Medulla oblongata (tissue), 1 donor: Measurements from ENCODE around the gene MRPS15.
"Not testable (repeated sequence)": the region's sequence is repeated elsewhere in the genome, so short reads cannot be mapped to it uniquely, and the experiment has no call there.

ENCODE experiments used
- DNase-seq: peaks from one replicate; pipeline ENCODE4 v3.0.0-alpha.2; 2015; ENCODE audit errors: extremely low spot score

The MRPS15 gene

DNA sequence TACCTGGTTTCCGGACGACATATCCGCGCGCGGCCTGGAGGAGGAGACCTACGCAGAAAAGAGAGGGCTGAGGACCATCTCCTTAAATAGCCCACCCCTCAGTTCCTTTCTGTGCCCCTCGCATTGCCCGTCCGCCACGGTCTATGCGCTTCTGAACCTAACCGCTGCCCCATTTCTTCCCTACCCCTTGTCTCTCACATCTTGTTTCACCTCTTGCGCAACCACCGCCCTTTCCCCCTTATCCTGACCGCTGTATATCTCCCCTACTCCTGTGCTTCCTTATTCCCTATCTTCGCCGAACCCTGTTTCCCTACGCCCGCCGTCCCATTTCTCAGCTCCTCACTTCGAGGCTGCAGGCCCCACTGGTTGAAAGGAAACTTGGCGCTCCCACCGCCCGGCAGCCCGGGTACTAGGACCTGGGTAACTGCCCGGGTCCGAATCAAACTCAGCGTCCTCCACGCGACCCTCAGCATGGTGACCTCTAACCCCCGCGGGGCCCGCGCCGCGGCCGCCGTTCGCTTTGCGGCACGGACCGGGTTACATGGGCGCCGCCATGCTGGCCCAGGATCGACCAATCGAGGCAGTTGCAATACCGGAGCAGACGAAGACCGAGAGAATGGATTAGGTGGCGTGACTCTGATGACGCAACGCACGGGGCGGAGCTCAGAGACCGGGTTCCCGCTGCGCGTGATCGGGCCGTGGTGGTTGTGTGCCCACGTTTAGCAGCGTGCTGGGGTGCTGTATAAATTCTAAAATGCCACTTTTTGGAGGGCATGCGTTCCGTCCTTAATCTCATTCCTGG, at the start of gene MRPS15:
MRPS15 (minus strand) TSS at position 582 of the 802 bp plus-strand sequence; CDS start at position 473, 109 bp downstream.
- DNase-seq = peak; percentile 98

DNA sequence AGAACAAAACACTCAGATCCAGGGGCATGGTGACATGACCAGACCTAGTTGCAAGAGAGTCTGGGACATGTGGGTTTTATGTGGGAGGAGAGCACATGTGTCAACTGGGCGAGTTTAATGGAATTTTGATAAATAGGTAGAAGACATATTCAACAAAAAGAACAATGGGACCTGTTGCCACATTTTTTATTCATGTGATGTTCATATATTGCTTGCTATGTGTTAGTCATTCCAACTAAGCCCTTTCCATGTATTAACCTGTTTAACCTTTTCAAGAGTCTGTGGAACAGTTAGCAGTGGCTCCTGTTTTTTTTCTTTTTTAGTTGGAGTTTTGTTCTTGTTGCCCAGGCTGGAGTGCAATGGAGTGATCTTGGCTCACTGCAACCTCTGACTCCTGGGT, 48.7 kb upstream of the MRPS15 start:
- no peak for DNase-seq

- no peak for DNase-seq
These were observed 47.9 kb upstream of the MRPS15 start for GRCh38 chr1:36511804-36512798.

DNA sequence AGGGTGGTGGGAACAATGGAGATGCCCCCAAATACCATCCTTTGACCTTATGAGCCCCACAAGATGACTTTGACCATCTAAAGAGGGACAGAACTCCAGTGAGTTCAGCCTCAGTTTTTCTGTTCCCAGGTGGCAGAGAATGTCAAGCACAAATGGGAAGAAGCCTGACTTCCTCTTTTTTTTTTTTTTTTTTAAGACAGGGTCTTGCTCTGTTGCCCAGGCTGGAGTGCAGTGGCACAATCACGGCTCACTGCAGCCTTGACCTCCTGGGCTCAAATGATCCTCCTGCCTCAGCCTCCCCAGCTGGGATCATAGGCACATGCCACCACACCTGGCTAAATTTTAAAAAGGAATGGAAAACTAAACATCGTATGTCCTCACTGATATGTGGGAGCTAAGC, 47.0 kb upstream of the MRPS15 start:
- not testable (repeated sequence) for DNase-seq

DNA sequence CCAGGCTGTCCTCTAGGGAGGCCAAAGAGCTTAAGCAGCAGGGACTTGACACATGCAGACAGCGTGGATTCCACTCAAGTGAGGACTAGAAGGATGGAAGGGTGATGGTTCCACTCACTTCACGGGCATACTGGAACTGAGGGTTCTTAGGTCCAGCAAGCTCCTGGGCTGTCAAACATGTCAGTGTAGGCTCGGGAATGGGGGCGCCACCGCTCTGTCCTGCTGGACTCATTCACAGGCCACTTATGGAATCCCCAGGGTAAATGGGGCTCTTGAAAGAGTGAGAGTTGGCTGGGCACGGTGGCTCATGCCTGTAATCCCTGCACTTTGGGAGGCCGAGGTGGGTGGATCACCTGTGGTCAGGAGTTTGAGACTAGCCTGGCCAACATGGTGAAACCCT, 46.2 kb upstream of the MRPS15 start:
- DNase-seq = no peak

DNA sequence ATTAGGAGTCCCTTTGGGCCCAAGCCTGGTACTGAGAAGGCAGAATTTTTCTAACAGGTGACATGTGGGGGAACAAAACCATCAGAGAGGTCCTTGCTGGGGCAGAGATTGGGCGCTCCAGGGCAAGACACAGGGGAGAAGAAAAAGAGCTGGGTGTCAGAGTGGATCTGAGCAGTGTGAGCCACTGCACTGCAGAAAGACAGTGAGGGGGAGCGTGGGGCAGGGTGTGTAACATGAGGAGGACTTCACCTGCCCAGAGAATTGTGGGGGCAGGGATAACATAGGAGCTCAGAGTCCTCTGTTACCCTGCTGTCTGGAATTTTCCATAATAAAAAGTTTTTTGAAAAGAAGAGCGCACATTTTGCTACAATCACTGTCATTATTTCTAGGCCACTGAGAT, 44.1 kb upstream of the MRPS15 start:
- DNase-seq = no peak

DNA sequence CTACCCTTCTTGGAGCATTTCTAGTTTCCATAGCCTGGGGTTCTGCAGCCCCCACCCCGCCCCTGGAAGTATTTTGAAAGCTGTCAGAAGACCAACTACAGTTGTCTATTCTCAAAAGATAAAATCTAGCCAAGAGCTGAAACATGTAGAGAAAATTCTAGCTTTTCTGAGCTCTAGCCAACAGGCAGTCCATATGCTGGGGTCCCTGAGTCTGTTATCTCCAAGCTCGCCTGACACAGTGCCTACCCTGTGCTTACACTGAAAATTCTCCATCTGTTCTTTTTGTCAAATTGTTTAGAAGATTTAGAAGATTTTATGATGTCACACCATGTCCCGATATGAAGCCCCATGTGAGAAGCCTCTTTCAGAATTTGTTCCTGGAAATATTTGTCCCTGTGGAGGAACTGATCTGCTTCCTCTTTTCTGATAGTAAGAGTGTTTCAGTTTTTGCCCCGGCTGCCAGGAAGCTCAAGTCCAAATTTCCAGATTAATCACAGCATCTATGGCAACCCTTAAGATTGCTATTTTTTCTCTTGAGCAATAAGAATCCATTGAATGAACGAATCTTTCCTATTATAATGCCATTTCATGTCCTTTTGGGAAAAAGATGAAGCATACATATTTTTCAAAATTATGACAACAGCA, 42.2 kb upstream of the MRPS15 start:
- DNase-seq = no peak

- no peak for DNase-seq
These were observed 39.5 kb upstream of the MRPS15 start for GRCh38 chr1:36503733-36504132.

DNA sequence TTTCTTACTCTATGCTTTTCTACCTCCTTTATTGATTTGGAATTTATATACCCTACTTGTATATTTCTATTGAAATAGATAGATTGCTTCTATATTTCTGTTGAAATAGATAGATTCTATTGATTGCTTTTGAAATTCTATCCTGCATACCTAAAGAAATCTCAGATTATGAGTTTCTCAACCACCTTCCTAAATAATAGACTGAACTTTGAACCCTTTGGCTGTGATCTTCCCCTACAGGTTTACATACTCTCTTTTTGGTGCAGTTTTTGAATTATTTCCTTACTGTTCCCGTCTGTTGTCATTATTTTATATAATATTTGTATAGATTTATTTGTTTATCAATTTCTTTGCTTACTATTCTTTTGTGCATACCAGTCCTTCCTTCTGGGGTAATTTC, 39.0 kb upstream of the MRPS15 start:
- DNase-seq = no peak

- DNase-seq = no peak
These were observed 38.4 kb upstream of the MRPS15 start for GRCh38 chr1:36502616-36503015.

GRCh38 chr1:36501911-36502310, 37.7 kb upstream of the MRPS15 start:
- DNase-seq = not testable (repeated sequence)

- no peak for DNase-seq
These were observed 33.0 kb upstream of the MRPS15 start for GRCh38 chr1:36497207-36497606.

- DNase-seq = no peak
These were observed 30.8 kb upstream of the MRPS15 start for GRCh38 chr1:36494971-36495370.

GRCh38 chr1:36493524-36493923, 29.3 kb upstream of the MRPS15 start:
- no peak for DNase-seq

- DNase-seq = no peak
These were observed 28.3 kb upstream of the MRPS15 start for GRCh38 chr1:36492491-36492890.

DNA sequence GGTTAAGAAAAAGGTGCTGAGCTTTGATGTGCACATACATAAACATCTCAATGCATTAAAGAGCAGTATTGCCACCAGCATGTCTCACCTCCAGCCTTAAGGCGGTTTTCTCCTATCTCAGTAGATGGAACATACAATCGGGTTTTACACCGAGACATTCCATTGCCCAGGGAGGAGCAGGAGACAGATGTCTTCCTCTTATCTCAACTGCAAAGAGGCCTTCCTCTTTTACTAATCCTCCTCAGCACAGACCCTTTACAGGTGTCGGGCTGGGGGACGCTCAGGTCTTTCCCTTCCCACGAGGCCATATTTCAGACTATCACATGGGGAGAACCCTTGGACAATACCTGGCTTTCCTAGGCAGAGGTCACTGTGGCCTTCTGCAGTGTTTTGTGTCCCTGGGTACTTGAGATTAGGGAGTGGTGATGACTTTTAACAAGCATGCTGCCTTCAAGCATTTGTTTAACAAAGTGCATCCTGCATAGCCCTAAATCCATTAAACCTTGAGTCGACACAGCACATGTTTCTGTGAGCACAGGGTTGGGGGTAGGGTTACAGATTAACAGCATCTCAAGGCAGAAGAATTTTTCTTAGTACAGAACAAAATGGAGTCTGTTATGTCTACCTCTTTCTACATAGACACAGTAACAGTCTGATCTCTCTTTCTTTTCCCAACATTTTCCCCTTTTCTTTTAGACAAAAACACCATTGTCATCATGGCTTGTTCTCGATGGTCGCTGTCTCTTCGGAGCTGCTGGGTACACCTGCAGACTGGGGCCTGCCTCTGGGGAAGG, 25.3 kb upstream of the MRPS15 start:
- DNase-seq = not testable (repeated sequence)

- no peak for DNase-seq
These were observed 23.7 kb upstream of the MRPS15 start for GRCh38 chr1:36487906-36488305.

DNA sequence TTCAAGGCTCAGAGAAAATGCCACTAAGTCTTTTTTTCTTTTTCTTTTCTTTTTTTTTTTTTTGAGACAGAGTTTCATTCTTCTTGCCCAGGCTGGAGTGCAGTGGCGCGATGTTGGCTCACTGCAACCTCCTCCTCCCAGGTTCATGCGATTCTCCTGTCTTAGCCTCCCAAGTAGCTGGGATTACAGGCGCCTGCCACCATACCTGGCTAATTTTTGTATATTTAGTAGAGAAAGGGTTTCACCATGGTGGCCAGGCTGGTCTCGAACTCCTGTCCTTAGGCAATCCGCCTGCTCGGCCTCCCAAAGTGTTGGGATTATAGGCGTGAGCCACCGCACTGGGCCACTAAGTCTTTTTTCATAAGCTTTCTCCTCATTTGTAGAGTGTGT, 23.1 kb upstream of the MRPS15 start:
- not testable (repeated sequence) for DNase-seq

DNA sequence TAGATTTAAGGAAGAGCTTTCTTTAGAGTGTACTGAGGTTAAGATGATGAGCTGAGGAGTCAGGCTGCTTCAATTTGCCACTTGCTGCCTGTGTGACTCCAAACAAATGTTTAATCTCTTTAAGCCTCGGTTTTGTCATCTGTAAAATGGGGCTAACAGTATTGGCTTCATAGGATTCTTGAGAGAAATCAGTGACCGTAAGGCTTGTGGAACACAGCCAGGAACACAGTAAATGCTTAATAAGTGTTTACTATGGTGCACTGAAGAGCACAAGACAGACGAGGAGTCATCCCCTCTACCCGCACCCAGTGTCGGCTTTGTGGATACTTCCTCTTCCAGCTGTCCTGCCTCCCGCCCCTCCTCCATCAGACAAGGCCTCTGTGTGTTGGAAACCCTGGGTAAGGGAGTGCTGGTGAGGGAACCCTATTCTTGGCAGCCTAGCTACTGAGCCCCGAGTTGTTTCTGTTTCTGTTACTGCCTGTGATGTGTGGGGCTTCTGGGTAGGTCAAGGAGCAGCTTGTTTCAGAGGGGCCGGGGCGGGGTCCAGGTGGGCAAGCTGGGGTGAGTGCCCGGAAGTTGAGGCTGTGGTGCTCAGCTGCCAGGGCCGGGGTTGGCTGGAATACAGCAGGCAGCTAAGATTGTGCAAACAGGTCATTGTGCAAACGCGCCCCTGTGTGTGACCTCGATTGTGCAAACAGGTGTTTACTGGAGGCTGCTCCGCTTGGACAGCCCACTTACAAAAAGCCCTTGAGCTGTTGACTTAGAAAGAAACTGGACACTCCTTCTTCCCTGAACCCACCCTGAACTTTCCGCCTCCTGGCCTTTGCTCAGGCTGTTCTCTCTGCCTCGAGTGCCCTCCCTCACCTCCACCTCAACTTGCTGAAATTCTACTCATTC, 22.5 kb upstream of the MRPS15 start:
- peak; percentile 84 for DNase-seq

GRCh38 chr1:36486093-36486438, 21.9 kb upstream of the MRPS15 start:
- DNase-seq = no peak
